CD4-positive, alpha-beta memory T cell (primary cell): ENCODE data around the gene PRR20G. TPM values are rescaled to one million over a fixed set of nuclear protein-coding genes. Genes with fewer than 3 reads are reported as not detected.

Experiments
- CTCF ChIA-PET: fragments of 350-600 bp; sonication (Branson Sonifier 250); formaldehyde crosslinking; loops from one replicate; lab custom pipeline; 2021; ENCODE audit warnings: inconsistent platforms; ENCODE audit not compliant: partially characterized antibody; lab: Charles Lee
- POLR2A ChIA-PET: fragments of 350-600 bp; sonication (Branson Sonifier 250); formaldehyde crosslinking; loops from one replicate; lab custom pipeline; 2021; ENCODE audit not compliant: partially characterized antibody; lab: Charles Lee
- DNase-seq, 5 donors: peaks; one replicate each; pipeline versions ENCODE4 v3.0.0 to v3.0.0-alpha.2; 2020 to 2022; ENCODE audit warnings: mixed read lengths in 1 of 5
- H3K27ac ChIP-seq: one replicate; pipeline ENCODE4 v1.7.0; 2013; ENCODE audit warnings: low read depth, low read length
- H3K27me3 ChIP-seq: 2 replicates; pipeline ENCODE4 v1.7.0; 2013; ENCODE audit warnings: mild to moderate bottlenecking, low read length, moderate library complexity; ENCODE audit not compliant: insufficient read depth
- H3K36me3 ChIP-seq: 2 replicates; pipeline ENCODE4 v1.7.0; 2013; ENCODE audit warnings: mild to moderate bottlenecking, low read length, moderate library complexity; ENCODE audit not compliant: insufficient read depth
- H3K4me1 ChIP-seq: 2 replicates; pipeline ENCODE4 v1.7.0; 2013; ENCODE audit warnings: mild to moderate bottlenecking, low read length, moderate library complexity; ENCODE audit not compliant: insufficient read depth
- H3K4me3 ChIP-seq, 2 donors: one replicate each; pipeline ENCODE4 v1.7.0; 2013; ENCODE audit warnings: low read length in 2 of 2, mild to moderate bottlenecking in 1 of 2
- H3K9me3 ChIP-seq, 2 donors: one replicate each; pipeline ENCODE4 v1.7.0; 2013; ENCODE audit warnings: low read length in 2 of 2, control low read depth in 1 of 2; ENCODE audit not compliant: control insufficient read depth in 1 of 2
- H3K27ac Mint-ChIP-seq, 7 donors: one replicate each; pipeline ENCODE4 v1.8.0; 2020 to 2021; ENCODE audit warnings: mixed read lengths in 7 of 7, mild to moderate bottlenecking in 6 of 7, inconsistent platforms in 3 of 7, moderate library complexity in 3 of 7
- H3K27me3 Mint-ChIP-seq, 2 donors: one replicate each; pipeline ENCODE4 v1.8.0; 2020 to 2021; ENCODE audit warnings: mixed read lengths in 2 of 2
- H3K36me3 Mint-ChIP-seq, 2 donors: one replicate each; pipeline ENCODE4 v1.8.0; 2020 to 2021; ENCODE audit warnings: mixed read lengths in 2 of 2, inconsistent platforms in 1 of 2, mild to moderate bottlenecking in 1 of 2
- H3K4me1 Mint-ChIP-seq, 4 donors: one replicate each; pipeline ENCODE4 v1.8.0; 2020 to 2021; ENCODE audit warnings: mixed read lengths in 4 of 4, mild to moderate bottlenecking in 1 of 4
- H3K4me3 Mint-ChIP-seq, 8 donors: one replicate each; pipeline ENCODE4 v1.8.0; 2020 to 2021; ENCODE audit warnings: mixed read lengths in 8 of 8, mild to moderate bottlenecking in 7 of 8, moderate library complexity in 6 of 8, inconsistent platforms in 3 of 8
- H3K9me3 Mint-ChIP-seq, 8 donors: one replicate each; pipeline ENCODE4 v1.8.0; 2020 to 2021; ENCODE audit warnings: mixed read lengths in 8 of 8, mild to moderate bottlenecking in 5 of 8, inconsistent platforms in 3 of 8, moderate library complexity in 1 of 8
- intact Hi-C: fragments of 100-400 bp; cut with micrococcal nuclease; formaldehyde crosslinking; loops from one replicate; pipeline ENCODE4 v1.15.1; 2023
- polyA plus RNA-seq, 2 donors: library from polyadenylated mRNA; unstranded; fragments of 300-500 nt; fragmentation: Illumina TruSeq; gene quantifications; one replicate each; pipeline ENCODE4 v1.2.3, GENCODE V29; 2021
- total RNA-seq, 2 experiments: library from RNA; stranded (reverse); gene quantifications; one replicate each; pipeline ENCODE4 v1.2.3, GENCODE V29; 2021

Gene PRR20G
- total and polyA plus RNA-seq, 4 experiments from 2014 or later: not detected

- H3K27me3 ChIP-seq: no peaks in the 10 kb centered on the region
- ChIA-PET POLR2A (no interaction called here), CTCF (no interaction called here)
- peaks cover 3 to 6% of the 10 kb centered on the region in 2 donors for H3K27me3 Mint-ChIP-seq
- no peaks in the 10 kb centered on the region for H3K4me1 Mint-ChIP-seq
- H3K9me3 Mint-ChIP-seq: peaks cover 0 to 8% (median 3%) of the 10 kb centered on the region in 8 donors
- no peaks in the 10 kb centered on the region for H3K9me3 ChIP-seq
- no peak for DNase-seq
- no peak overlapping the region for H3K4me3 ChIP-seq
- no peak overlapping the region for H3K4me3 Mint-ChIP-seq
- intact Hi-C loops: no loop called here
- no peaks in the 10 kb centered on the region for H3K36me3 Mint-ChIP-seq
- no peak overlapping the region for H3K27ac ChIP-seq
- no peaks in the 10 kb centered on the region for H3K36me3 ChIP-seq
- no peaks in the 10 kb centered on the region for H3K4me1 ChIP-seq
- H3K27ac Mint-ChIP-seq: no peak overlapping the region
Observed at GRCh38 chr3:127275287-127275781, 12.5 kb downstream of the PRR20G start.

DNA sequence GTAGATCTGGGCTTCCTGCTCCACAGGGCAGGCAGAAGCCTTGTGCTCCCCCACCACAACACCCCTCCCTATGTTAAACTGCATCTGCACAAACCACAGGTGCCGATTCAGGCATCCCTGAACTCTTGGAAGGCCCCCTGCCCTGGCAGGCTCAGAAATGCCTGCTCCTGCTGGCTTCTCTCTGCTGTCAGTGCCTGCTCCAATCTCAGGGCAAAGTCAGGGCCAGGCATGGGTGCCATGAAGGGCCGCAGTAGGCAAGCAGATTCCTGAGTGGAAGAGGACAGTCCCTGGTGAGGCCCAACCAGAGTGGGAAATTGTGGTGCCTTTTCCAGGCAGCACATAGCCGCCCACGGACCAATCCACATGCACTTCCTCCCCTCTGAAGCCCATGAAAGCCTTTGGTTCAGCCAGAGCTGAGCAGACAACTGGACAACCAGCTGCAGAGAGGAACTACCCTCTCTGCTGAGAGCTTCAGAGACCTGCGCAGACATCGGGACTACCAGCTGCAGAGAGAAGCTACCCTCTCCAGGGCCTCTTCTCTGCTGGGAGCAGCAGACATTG, 13.6 kb downstream of the PRR20G start:
- H3K4me1 Mint-ChIP-seq: no peaks in the 10 kb centered on the region
- H3K36me3 Mint-ChIP-seq: no peaks in the 10 kb centered on the region
- peaks cover 3 to 4% of the 10 kb centered on the region in 2 donors for H3K27me3 Mint-ChIP-seq
- DNase-seq: no peak
- peaks cover 0 to 14% (median 8%) of the 10 kb centered on the region in 8 donors for H3K9me3 Mint-ChIP-seq
- intact Hi-C loops: no loop called here
- no peak overlapping the region for H3K27ac Mint-ChIP-seq
- ChIA-PET CTCF (no interaction called here), POLR2A (no interaction called here)
- no peak overlapping the region for H3K4me3 Mint-ChIP-seq
- Histone ChIP-seq H3K4me3 (no peak overlapping the region), H3K27ac (no peak overlapping the region), H3K9me3 (peaks cover 0 to 2% of the 10 kb centered on the region in 2 donors), H3K4me1 (no peaks in the 10 kb centered on the region), H3K27me3 (no peaks in the 10 kb centered on the region), H3K36me3 (no peaks in the 10 kb centered on the region)

GRCh38 chr3:127273206-127273605, 14.6 kb downstream of the PRR20G start:
- Mint-ChIP-seq H3K9me3 (peaks cover 0 to 25% (median 13%) of the 10 kb centered on the region in 8 donors), H3K27me3 (peaks cover 3 to 4% of the 10 kb centered on the region in 2 donors), H3K36me3 (no peaks in the 10 kb centered on the region), H3K27ac (no peak overlapping the region), H3K4me3 (no peak overlapping the region), H3K4me1 (no peaks in the 10 kb centered on the region)
- Histone ChIP-seq H3K27ac (no peak overlapping the region), H3K36me3 (no peaks in the 10 kb centered on the region), H3K9me3 (peaks cover 0 to 4% of the 10 kb centered on the region in 2 donors), H3K4me3 (no peak overlapping the region), H3K4me1 (no peaks in the 10 kb centered on the region), H3K27me3 (no peaks in the 10 kb centered on the region)
- POLR2A ChIA-PET: no interaction called here
- CTCF ChIA-PET: no interaction called here
- intact Hi-C loops: no loop called here
- DNase-seq: no peak

DNA sequence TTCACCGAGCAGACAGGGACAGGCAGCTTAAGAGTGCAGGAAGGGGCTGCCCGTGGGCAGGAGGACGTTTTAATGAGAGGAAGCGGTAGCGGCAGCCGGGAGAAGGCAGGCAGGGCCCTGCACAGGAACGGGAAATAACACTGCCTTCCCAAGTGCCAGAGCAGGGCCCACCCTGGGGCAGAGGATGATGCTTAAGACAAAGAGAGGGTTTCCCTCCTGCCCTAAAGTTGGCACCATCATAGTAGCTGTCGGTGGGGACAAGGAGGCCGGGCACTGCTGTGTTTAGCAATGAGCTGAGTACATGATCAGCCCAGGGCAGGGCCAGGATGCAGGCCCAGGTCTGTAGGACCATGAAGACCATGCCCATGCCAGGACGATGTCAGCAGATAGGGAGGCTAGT, 21.7 kb downstream of the PRR20G start:
- no peak overlapping the region for H3K4me3 Mint-ChIP-seq
- intact Hi-C loops: no loop called here
- H3K4me1 ChIP-seq: no peaks in the 10 kb centered on the region
- ChIA-PET CTCF (interaction anchor here (0.5 kb wide), 1 partner anchor 1020 kb away, joined by 3 read pairs; no protein-coding TSS in a partner anchor), POLR2A (no interaction called here)
- peaks cover 0 to 4% of the 10 kb centered on the region in 2 donors for H3K9me3 ChIP-seq
- H3K4me3 ChIP-seq: no peak overlapping the region
- H3K36me3 Mint-ChIP-seq: no peaks in the 10 kb centered on the region
- H3K36me3 ChIP-seq: no peaks in the 10 kb centered on the region
- H3K27me3 ChIP-seq: no peaks in the 10 kb centered on the region
- H3K9me3 Mint-ChIP-seq: peaks cover 0 to 23% (median 12%) of the 10 kb centered on the region in 8 donors
- H3K27me3 Mint-ChIP-seq: peaks cover 0 to 15% of the 10 kb centered on the region in 2 donors
- H3K27ac Mint-ChIP-seq: no peak overlapping the region
- H3K4me1 Mint-ChIP-seq: no peaks in the 10 kb centered on the region
- DNase-seq: no peak
- H3K27ac ChIP-seq: no peak overlapping the region

DNA sequence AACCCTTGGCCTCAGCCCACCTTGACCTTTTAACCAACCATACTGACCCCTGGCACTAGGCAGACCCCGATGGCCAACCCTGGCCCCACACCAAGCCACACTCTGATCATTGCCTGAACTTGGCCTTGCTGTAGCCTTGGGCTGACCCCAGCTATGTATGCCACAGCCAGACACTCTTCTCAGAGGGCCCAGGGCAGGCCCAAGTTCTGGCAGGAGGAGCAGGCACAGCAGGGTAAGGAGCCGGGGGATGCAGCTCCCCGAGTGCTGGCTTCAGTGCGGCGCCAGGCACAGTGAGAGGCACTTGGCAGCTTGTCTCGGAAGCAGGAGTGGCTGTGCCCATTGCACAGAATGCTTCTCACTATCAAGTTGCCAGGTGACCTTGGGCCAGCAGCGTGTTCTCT, 22.3 kb downstream of the PRR20G start:
- DNase-seq: peak in 1 of 5 donors; percentile 34
- no peaks in the 10 kb centered on the region for H3K4me1 ChIP-seq

GRCh38 chr3:127264794-127265514, 22.9 kb downstream of the PRR20G start:
- POLR2A ChIA-PET: no interaction called here
- no peaks in the 10 kb centered on the region for H3K4me1 Mint-ChIP-seq

More for the DNA sequence above, 22.3 kb downstream of the PRR20G start:
- H3K36me3 ChIP-seq: no peaks in the 10 kb centered on the region
- Mint-ChIP-seq H3K9me3 (peaks cover 0 to 23% (median 12%) of the 10 kb centered on the region in 8 donors), H3K27me3 (peaks cover 0 to 15% of the 10 kb centered on the region in 2 donors), H3K27ac (no peak overlapping the region), H3K4me3 (no peak overlapping the region), H3K4me1 (no peaks in the 10 kb centered on the region), H3K36me3 (no peaks in the 10 kb centered on the region)
- H3K27me3 ChIP-seq: no peaks in the 10 kb centered on the region
- H3K4me3 ChIP-seq: no peak overlapping the region
- intact Hi-C loops: no loop called here
- POLR2A ChIA-PET: no interaction called here
- peaks cover 0 to 4% of the 10 kb centered on the region in 2 donors for H3K9me3 ChIP-seq
- H3K27ac ChIP-seq: no peak overlapping the region
- CTCF ChIA-PET: no interaction called here

DNA sequence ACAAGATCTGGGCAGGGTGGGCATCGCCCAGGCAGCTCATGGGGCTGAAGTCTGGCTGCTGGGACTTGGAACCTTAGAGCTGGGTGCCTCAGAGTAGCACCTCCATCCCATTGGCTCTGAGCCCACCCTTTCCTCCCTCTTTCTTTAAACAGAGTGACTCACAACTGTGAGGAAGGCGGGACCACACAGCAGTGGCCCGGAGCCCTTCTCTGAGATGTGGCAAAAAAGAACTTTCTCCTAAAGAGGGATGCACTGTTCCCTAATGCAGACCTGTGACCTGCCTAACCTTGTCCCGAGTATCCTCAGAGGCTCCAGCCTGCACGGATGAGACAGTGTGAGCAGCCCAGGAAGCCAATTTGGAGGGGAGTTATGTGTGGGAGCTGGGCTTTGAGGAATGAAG, 23.6 kb downstream of the PRR20G start:
- DNase-seq: no peak
- intact Hi-C loops: no loop called here
- H3K36me3 Mint-ChIP-seq: no peaks in the 10 kb centered on the region
- H3K9me3 Mint-ChIP-seq: peaks cover 0 to 15% (median 9%) of the 10 kb centered on the region in 8 donors
- H3K27ac ChIP-seq: no peak overlapping the region
- H3K9me3 ChIP-seq: peaks cover 0 to 2% of the 10 kb centered on the region in 2 donors
- H3K4me1 ChIP-seq: no peaks in the 10 kb centered on the region
- no peak overlapping the region for H3K4me3 ChIP-seq
- no peaks in the 10 kb centered on the region for H3K27me3 ChIP-seq
- H3K4me1 Mint-ChIP-seq: no peaks in the 10 kb centered on the region
- H3K27ac Mint-ChIP-seq: no peak overlapping the region
- peaks cover 0 to 16% of the 10 kb centered on the region in 2 donors for H3K27me3 Mint-ChIP-seq
- ChIA-PET POLR2A (no interaction called here), CTCF (no interaction called here)
- H3K4me3 Mint-ChIP-seq: no peak overlapping the region
- H3K36me3 ChIP-seq: no peaks in the 10 kb centered on the region

More at GRCh38 chr3:127264794-127265514, 22.9 kb downstream of the PRR20G start:
- Mint-ChIP-seq H3K4me3 (no peak overlapping the region), H3K27ac (no peak overlapping the region), H3K36me3 (no peaks in the 10 kb centered on the region), H3K9me3 (peaks cover 0 to 22% (median 12%) of the 10 kb centered on the region in 8 donors), H3K27me3 (peaks cover 0 to 16% of the 10 kb centered on the region in 2 donors)
- H3K27ac ChIP-seq: no peak overlapping the region
- H3K27me3 ChIP-seq: no peaks in the 10 kb centered on the region
- H3K9me3 ChIP-seq: peaks cover 0 to 4% of the 10 kb centered on the region in 2 donors
- no peaks in the 10 kb centered on the region for H3K4me1 ChIP-seq
- intact Hi-C loops: no loop called here
- no peak overlapping the region for H3K4me3 ChIP-seq
- CTCF ChIA-PET: no interaction called here
- no peak for DNase-seq
- no peaks in the 10 kb centered on the region for H3K36me3 ChIP-seq
